Endothelial cell of umbilical vein (primary cell): ENCODE measurements around the gene BRI3BP. TPM values are rescaled to one million over a fixed set of nuclear protein-coding genes. Genes with fewer than 3 reads are reported as not detected.

Experiments used
- BruUV-seq: library from RNA; stranded (reverse); fragments of 400-500 nt; replicated peaks from 2 replicates; lab custom pipeline; 2021; lab: Mats Ljungman, UMichigan
- CTCF ChIA-PET: fragments of 300-600, 350-600 bp; sonication (Branson Sonifier 250); formaldehyde crosslinking; loops from one replicate; lab custom pipeline; 2021; ENCODE audit warnings: antibody characterized with exemption, inconsistent platforms; lab: Charles Lee
- POLR2A ChIA-PET: fragments of 300-600, 350-600 bp; sonication (Branson Sonifier 250); formaldehyde crosslinking; loops from one replicate; lab custom pipeline; 2021; ENCODE audit warnings: antibody characterized with exemption, inconsistent platforms; lab: Charles Lee
- DNase-seq: peaks from one replicate; pipeline ENCODE4 v3.0.0-alpha.2; 2011; ENCODE audit warnings: low read depth, low spot score
- FAIRE-seq: peaks from 2 replicates; lab custom pipeline; 2011; peaks lifted over from hg19 to GRCh38; lab: Jason Lieb, UNC
- H2AFZ ChIP-seq: 2 replicates; pipeline ENCODE4 v1.6.0; 2012; ENCODE audit warnings: low read depth, low read length, control low read depth, inconsistent platforms
- H3K27ac ChIP-seq: 2 replicates; pipeline ENCODE4 v1.5.1; 2011; ENCODE audit warnings: low read depth, mild to moderate bottlenecking, control low read depth, low read length, moderate library complexity; ENCODE audit not compliant: insufficient read depth
- H3K27me3 ChIP-seq, 2 experiments: 2 replicates each; pipeline versions ENCODE4 v1.6.0 to v1.6.1; 2011; ENCODE audit warnings: low read length in 2 of 2, mixed read lengths in 1 of 2; ENCODE audit not compliant: control insufficient read depth in 2 of 2, insufficient read depth in 2 of 2
- H3K36me3 ChIP-seq, 2 experiments: 2 replicates in 1 of 2; 3 replicates in 1 of 2; pipeline ENCODE4 v1.5.1; 2011; ENCODE audit warnings: low read length in 2 of 2, mild to moderate bottlenecking in 1 of 2, moderate library complexity in 1 of 2; ENCODE audit not compliant: control insufficient read depth in 2 of 2, insufficient read depth in 2 of 2; ENCODE audit errors: extremely low read depth in 1 of 2
- H3K4me1 ChIP-seq: 3 replicates; pipeline ENCODE4 v1.5.1; 2011; ENCODE audit warnings: mild to moderate bottlenecking, low read length; ENCODE audit not compliant: control insufficient read depth, insufficient read depth; ENCODE audit errors: extremely low read depth
- H3K4me2 ChIP-seq: 2 replicates; pipeline ENCODE4 v1.6.1; 2011; ENCODE audit warnings: low read length, control low read depth, mixed read lengths; ENCODE audit not compliant: insufficient read depth
- H3K4me3 ChIP-seq, 3 experiments: fragments of 200-600 bp in 1 of 3; sonication (generic), shearing (Covaris generic) in 1 of 3; replicated peaks in 1 of 3; 2 replicates each; pipeline ENCODE4 v1.5.1; 2011 to 2016; ENCODE audit warnings: control low read depth in 3 of 3, low read length in 3 of 3, mild to moderate bottlenecking in 2 of 3, inconsistent platforms in 1 of 3, low read depth in 1 of 3, moderate library complexity in 1 of 3; ENCODE audit not compliant: insufficient read depth in 1 of 3
- H3K79me2 ChIP-seq: 2 replicates; pipeline ENCODE4 v1.6.0; 2012; ENCODE audit warnings: low read length, inconsistent platforms; ENCODE audit not compliant: control insufficient read depth, insufficient read depth
- H3K9ac ChIP-seq: replicated peaks from 2 replicates; pipeline ENCODE3; 2011; ENCODE audit warnings: low read length, control low read depth; ENCODE audit not compliant: insufficient read depth; ENCODE audit errors: extremely low read depth
- H3K9me1 ChIP-seq: replicated peaks from 3 replicates; pipeline ENCODE4 v1.6.0; 2011; ENCODE audit warnings: mild to moderate bottlenecking, low read length; ENCODE audit not compliant: control insufficient read depth, insufficient read depth; ENCODE audit errors: extremely low read depth
- H3K9me3 ChIP-seq: replicated peaks from 2 replicates; pipeline ENCODE4 v1.5.1; 2012; ENCODE audit warnings: low read length, inconsistent platforms; ENCODE audit not compliant: control insufficient read depth, insufficient read depth
- H4K20me1 ChIP-seq: replicated peaks from 2 replicates; pipeline ENCODE3; 2011; ENCODE audit warnings: mild to moderate bottlenecking, low read length; ENCODE audit not compliant: control insufficient read depth, insufficient read depth; ENCODE audit errors: extremely low read depth
- EZH2 ChIP-seq: IDR thresholded peaks from 2 replicates; pipeline ENCODE4 v1.6.1; 2012; ENCODE audit warnings: borderline replicate concordance, low read depth, mild to moderate bottlenecking, moderate library complexity, low read length, inconsistent platforms; ENCODE audit not compliant: severe bottlenecking
- FOS ChIP-seq: IDR thresholded peaks from 2 replicates; pipeline ENCODE4 v1.6.1; 2011; ENCODE audit warnings: mild to moderate bottlenecking, low read length, moderate library complexity, borderline replicate concordance; ENCODE audit not compliant: insufficient read depth
- GATA2 ChIP-seq: IDR thresholded peaks from 2 replicates; pipeline ENCODE4 v1.7.0; 2011; ENCODE audit warnings: low read depth, mild to moderate bottlenecking, moderate library complexity, mixed read lengths, low read length; ENCODE audit not compliant: insufficient read length, insufficient read depth
- JUN ChIP-seq: IDR thresholded peaks from 2 replicates; pipeline ENCODE4 v1.6.1; 2011; ENCODE audit warnings: borderline replicate concordance, low read depth; ENCODE audit not compliant: insufficient read length, insufficient read depth
- MYC ChIP-seq: IDR thresholded peaks from one replicate; pipeline ENCODE4 v1.6.1; 2011; ENCODE audit warnings: mild to moderate bottlenecking, low read depth, low read length
- POLR2A ChIP-seq: IDR thresholded peaks from 2 replicates; pipeline ENCODE4 v1.6.1; 2012; ENCODE audit warnings: low read depth, mild to moderate bottlenecking, control low read depth, low read length
- POLR2AphosphoS5 ChIP-seq: IDR thresholded peaks from 2 replicates; pipeline ENCODE4 v1.6.1; 2012; ENCODE audit warnings: low read depth, mild to moderate bottlenecking, control low read depth, low read length, moderate library complexity; ENCODE audit not compliant: insufficient read depth
- dilution Hi-C: fragments of 300-500 bp; cut with MboI; formaldehyde crosslinking; loops from one replicate; pipeline ENCODE4 v1.15.0; 2019; ENCODE audit warnings: low sequenced_read_pairs; ENCODE audit not compliant: extremely low pct_ligation_motif_present
- intact Hi-C: fragments of 100-400 bp; cut with micrococcal nuclease; formaldehyde crosslinking; loops from one replicate; pipeline ENCODE4 v1.10.0; 2022
- polyA plus RNA-seq, 4 experiments: library from polyadenylated mRNA; depleted of rRNA in 3 of 4; stranded (reverse) in 3 of 4; unstranded in 1 of 4; fragments of >200 nt; gene quantifications; 2 replicates each; pipeline versions ENCODE4 v1.2.1 to v1.2.3, GENCODE V29; 2011 to 2012; ENCODE audit warnings: missing spikeins in 1 of 4
- total RNA-seq: library from RNA; stranded (reverse); gene quantifications from 2 replicates; pipeline ENCODE4 v1.2.3, GENCODE V29; 2021
- TF ChIP-seq, protein P1 (sequence below): IDR thresholded peaks from 2 replicates; pipeline ENCODE4 v1.6.1; 2011; ENCODE audit not compliant: insufficient read depth, insufficient read length
- TF ChIP-seq, protein P2 (sequence below), 2 donors: IDR thresholded peaks; 1 replicate in 1 of 2; 2 replicates in 1 of 2; pipeline ENCODE4 v1.5.1; 2011; ENCODE audit warnings: low read length in 2 of 2, mild to moderate bottlenecking in 2 of 2, moderate library complexity in 2 of 2, control low read depth in 1 of 2, inconsistent platforms in 1 of 2, low read depth in 1 of 2; ENCODE audit not compliant: insufficient read depth in 1 of 2; ENCODE audit errors: extremely low read depth in 1 of 2

The BRI3BP gene
- total and polyA plus RNA-seq, 2 donors (not counting 3 experiments of a cell fraction or from before 2014, with no cell fraction given), result 3.4 to 8.2 TPM

DNA sequence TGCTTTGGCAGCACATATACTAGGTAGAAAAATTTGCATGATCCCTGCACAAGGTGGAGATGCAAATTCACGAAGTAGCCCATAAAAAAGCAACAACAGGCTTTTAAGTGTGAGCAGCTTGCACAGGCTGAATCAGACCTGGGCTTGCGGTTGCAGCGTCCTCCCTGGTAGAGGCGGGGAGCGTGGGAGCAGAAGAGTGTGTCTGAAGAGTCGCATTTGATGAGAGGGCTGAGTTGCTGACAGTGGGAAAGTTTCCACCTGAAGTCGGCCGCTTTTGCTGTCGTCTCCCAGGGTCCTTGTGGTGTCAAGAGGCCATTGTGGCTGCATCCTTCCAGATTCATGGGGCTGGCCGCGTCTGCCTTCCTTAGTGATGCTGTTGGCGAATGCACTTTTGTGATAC is 78.0 kb downstream of the BRI3BP start:
- H3K79me2 ChIP-seq, result no peaks in the 10 kb centered on the region

More for the DNA sequence above, 78.0 kb downstream of the BRI3BP start:
- intact Hi-C loops, result no loop called here
- Histone ChIP-seq H3K27ac (no peak overlapping the region), H3K9me1 (no peaks in the 10 kb centered on the region), H4K20me1 (no peaks in the 10 kb centered on the region), H3K4me3 (no peak overlapping the region), H3K9ac (no peak overlapping the region), H3K4me1 (peaks cover 2% of the 10 kb centered on the region), H3K36me3 (peaks cover 6 to 10% of the 10 kb centered on the region in 2 experiments), H3K9me3 (no peaks in the 10 kb centered on the region), H3K27me3 (no peaks in the 10 kb centered on the region), H3K4me2 (no peak overlapping the region), H2AFZ (no peak overlapping the region)
- POLR2A ChIA-PET, result no interaction called here
- TF ChIP-seq MYC (no peak), POLR2AphosphoS5 (no peak), FOS (no peak), EZH2 (no peak), POLR2A (no peak), JUN (no peak), GATA2 (no peak)
- TF ChIP-seq, protein P1, sequence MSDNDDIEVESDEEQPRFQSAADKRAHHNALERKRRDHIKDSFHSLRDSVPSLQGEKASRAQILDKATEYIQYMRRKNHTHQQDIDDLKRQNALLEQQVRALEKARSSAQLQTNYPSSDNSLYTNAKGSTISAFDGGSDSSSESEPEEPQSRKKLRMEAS, result no peak
- TF ChIP-seq, protein P2, sequence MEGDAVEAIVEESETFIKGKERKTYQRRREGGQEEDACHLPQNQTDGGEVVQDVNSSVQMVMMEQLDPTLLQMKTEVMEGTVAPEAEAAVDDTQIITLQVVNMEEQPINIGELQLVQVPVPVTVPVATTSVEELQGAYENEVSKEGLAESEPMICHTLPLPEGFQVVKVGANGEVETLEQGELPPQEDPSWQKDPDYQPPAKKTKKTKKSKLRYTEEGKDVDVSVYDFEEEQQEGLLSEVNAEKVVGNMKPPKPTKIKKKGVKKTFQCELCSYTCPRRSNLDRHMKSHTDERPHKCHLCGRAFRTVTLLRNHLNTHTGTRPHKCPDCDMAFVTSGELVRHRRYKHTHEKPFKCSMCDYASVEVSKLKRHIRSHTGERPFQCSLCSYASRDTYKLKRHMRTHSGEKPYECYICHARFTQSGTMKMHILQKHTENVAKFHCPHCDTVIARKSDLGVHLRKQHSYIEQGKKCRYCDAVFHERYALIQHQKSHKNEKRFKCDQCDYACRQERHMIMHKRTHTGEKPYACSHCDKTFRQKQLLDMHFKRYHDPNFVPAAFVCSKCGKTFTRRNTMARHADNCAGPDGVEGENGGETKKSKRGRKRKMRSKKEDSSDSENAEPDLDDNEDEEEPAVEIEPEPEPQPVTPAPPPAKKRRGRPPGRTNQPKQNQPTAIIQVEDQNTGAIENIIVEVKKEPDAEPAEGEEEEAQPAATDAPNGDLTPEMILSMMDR (IDR thresholded peaks at IDR 0.05; ENCODE audit: extremely low read depth in 1 of 2, insufficient read depth in 1 of 2, low read depth in 1 of 2, low read length in 2 of 2), result no peak
- BruUV-seq, result no TSS peak
- dilution Hi-C loops, result no loop called here
- no peak for DNase-seq
- CTCF ChIA-PET, result no interaction called here
- FAIRE-seq, result no peak
